GM18867 (cell line): ENCODE data around the gene INPP5A.
"Not testable (repeated sequence)": the region's sequence is repeated elsewhere in the genome, so short reads cannot be mapped to it uniquely, and the experiment has no call there.

Source experiments
- ATAC-seq: cut with Tn5 transposase; IDR thresholded peaks from one replicate; pipeline ENCODE4 v1.9.1; 2021; ENCODE audit warnings: mild to moderate bottlenecking, moderate library complexity; ENCODE audit not compliant: unreplicated experiment

INPP5A gene

GRCh38 chr10:132701099-132701845 is 163.7 kb downstream of the INPP5A start:
- ATAC-seq = no peak

- ATAC-seq = no peak
Measured at GRCh38 chr10:132701846-132702190, 164.2 kb downstream of the INPP5A start.

- no peak for ATAC-seq
Measured at GRCh38 chr10:132702601-132703418, 165.2 kb downstream of the INPP5A start.

- no peak for ATAC-seq
Measured at GRCh38 chr10:132703419-132704007, 165.9 kb downstream of the INPP5A start.

GRCh38 chr10:132704008-132704814 is 166.6 kb downstream of the INPP5A start:
- ATAC-seq = no peak

- ATAC-seq = not testable (repeated sequence)
Measured at GRCh38 chr10:132704815-132705064, 167.2 kb downstream of the INPP5A start.

GRCh38 chr10:132705173-132705572 is 167.6 kb downstream of the INPP5A start:
- no peak for ATAC-seq

- no peak for ATAC-seq
Measured at GRCh38 chr10:132705943-132706342, 168.4 kb downstream of the INPP5A start.

- no peak for ATAC-seq
Measured at GRCh38 chr10:132706701-132707100, 169.1 kb downstream of the INPP5A start.

- ATAC-seq = no peak
Measured at GRCh38 chr10:132707121-132707775, 169.7 kb downstream of the INPP5A start.

GRCh38 chr10:132707776-132708171 is 170.2 kb downstream of the INPP5A start:
- ATAC-seq = no peak

- no peak for ATAC-seq
Measured at GRCh38 chr10:132708441-132708840, 170.9 kb downstream of the INPP5A start.

- no peak for ATAC-seq
Measured at GRCh38 chr10:132708936-132709335, 171.3 kb downstream of the INPP5A start.

GRCh38 chr10:132709471-132709951 is 171.9 kb downstream of the INPP5A start:
- ATAC-seq = no peak

- ATAC-seq = no peak
Measured at GRCh38 chr10:132710036-132710686, 172.6 kb downstream of the INPP5A start.

GRCh38 chr10:132710746-132711612 is 173.4 kb downstream of the INPP5A start:
- ATAC-seq = no peak

- no peak for ATAC-seq
Measured at GRCh38 chr10:132711613-132712121, 174.1 kb downstream of the INPP5A start.

- no peak for ATAC-seq
Measured at GRCh38 chr10:132712291-132712690, 174.7 kb downstream of the INPP5A start.

- ATAC-seq = no peak
Measured at GRCh38 chr10:132712743-132713142, 175.2 kb downstream of the INPP5A start.
